K562 (cell line): ENCODE measurements around the gene HARS2. TPM values are rescaled to one million over a fixed set of nuclear protein-coding genes. Genes with fewer than 3 reads are reported as not detected.

Source experiments
- ATF7 ChIP-seq: fragments of 450-650 bp; IDR thresholded peaks from 2 replicates; pipeline ENCODE4 v1.7.1; 2014; ENCODE audit warnings: mild to moderate bottlenecking, moderate library complexity
- BDP1 ChIP-seq: IDR thresholded peaks from 3 replicates; pipeline ENCODE4 v1.6.1; 2011; ENCODE audit not compliant: insufficient read length, insufficient read depth
- HNRNPLL ChIP-seq: fragments of 200-400 bp; formaldehyde crosslinking; IDR thresholded peaks from 2 replicates; pipeline ENCODE4 v1.6.1; 2017; ENCODE audit warnings: low read length, low read depth, mild to moderate bottlenecking; ENCODE audit not compliant: poor library complexity, severe bottlenecking
- KLF16 ChIP-seq: IDR thresholded peaks from 2 replicates; pipeline ENCODE4 v1.6.1; 2016; ENCODE audit warnings: antibody characterized with exemption
- MXI1 ChIP-seq: IDR thresholded peaks from 2 replicates; pipeline ENCODE4 v1.6.1; 2011; ENCODE audit warnings: low read depth, mild to moderate bottlenecking, improper control_type of control experiment, low read length
- NUFIP1 ChIP-seq: fragments of 450-650 bp; IDR thresholded peaks from 2 replicates; pipeline ENCODE4 v1.6.1; 2018; ENCODE audit not compliant: partially characterized antibody
- PYGO2 ChIP-seq: fragments of 450-650 bp; IDR thresholded peaks from 2 replicates; pipeline ENCODE4 v1.6.1; 2016; ENCODE audit warnings: mild to moderate bottlenecking, missing genetic modification characterization, moderate library complexity, missing compliant biosample characterization
- RFX7 ChIP-seq: fragments of 250-450 bp; sonication (Bioruptor Pico); IDR thresholded peaks from 2 replicates; pipeline ENCODE4 v1.5.1; 2021; ENCODE audit warnings: mild to moderate bottlenecking
- SIN3B ChIP-seq: fragments of 450-650 bp; IDR thresholded peaks from 2 replicates; pipeline ENCODE4 v1.6.1; 2017; ENCODE audit warnings: low read depth, mild to moderate bottlenecking, moderate library complexity
- TAF9B ChIP-seq: fragments of 450-650 bp; IDR thresholded peaks from 2 replicates; pipeline ENCODE4 v1.6.1; 2018; ENCODE audit warnings: mild to moderate bottlenecking; ENCODE audit not compliant: partially characterized antibody
- TEAD2 ChIP-seq: fragments of 450-650 bp; IDR thresholded peaks from 2 replicates; pipeline ENCODE4 v1.6.1; 2016; ENCODE audit warnings: missing genetic modification characterization, control low read depth, missing compliant biosample characterization
- YBX1 ChIP-seq: fragments of 450-650 bp; IDR thresholded peaks from 2 replicates; pipeline ENCODE4 v1.7.1; 2016; ENCODE audit warnings: mild to moderate bottlenecking
- ZBTB7A ChIP-seq: IDR thresholded peaks from 2 replicates; pipeline ENCODE4 v1.6.1; 2011; ENCODE audit warnings: low read depth, mild to moderate bottlenecking, low read length, moderate library complexity, borderline replicate concordance; ENCODE audit not compliant: control insufficient read depth
- polyA plus RNA-seq, 8 experiments: library from polyadenylated mRNA; depleted of rRNA in 4 of 8; stranded (reverse) in 5 of 8; unstranded in 3 of 8; fragments of >200 nt; fragmentation: Nextera tagmentation in 2 of 8; fragmentation: Illumina TruSeq in 1 of 8; extraction: Ambion mirVana in 2 of 8; extraction: Trizol in 1 of 8; gene quantifications; 2 replicates each; pipeline versions ENCODE4 v1.2.1 to v1.2.3, GENCODE V29; 2011 to 2014; ENCODE audit warnings: inconsistent platforms in 1 of 8, missing spikeins in 1 of 8
- total RNA-seq, 7 experiments: library from RNA; depleted of rRNA in 6 of 7; stranded (reverse); fragments of >200 nt in 6 of 7; fragmentation: Illumina TruSeq in 2 of 7; extraction: Trizol in 2 of 7; gene quantifications; 2 replicates each; pipeline versions ENCODE4 v1.2.1 to v1.2.3, GENCODE V29; 2011 to 2021; ENCODE audit warnings: low replicate concordance in 1 of 7
- TF ChIP-seq, protein P1 (sequence below): fragments of 450-650 bp; IDR thresholded peaks from 2 replicates; pipeline ENCODE4 v1.6.1; 2016; ENCODE audit warnings: mild to moderate bottlenecking
- TF ChIP-seq, protein P2 (sequence below): fragments of 250-450 bp; sonication (Bioruptor Pico); IDR thresholded peaks from 2 replicates; pipeline ENCODE4 v1.4.0; 2020
- TF ChIP-seq, protein P3 (sequence below): fragments of 450-650 bp; formaldehyde crosslinking; IDR thresholded peaks from 2 replicates; pipeline ENCODE4 v1.4.0; 2020; ENCODE audit warnings: mild to moderate bottlenecking
- TF ChIP-seq, protein P4 (sequence below): fragments of 250-450 bp; sonication (Bioruptor Pico); IDR thresholded peaks from 2 replicates; pipeline ENCODE4 v1.5.0; 2020; ENCODE audit warnings: mild to moderate bottlenecking

The HARS2 gene
- total and polyA plus RNA-seq, 9 of the 15 experiments (the other 6 are each of a cell fraction or from before 2014, with no cell fraction given): 8.5 to 41.6 (median 27.1) TPM

GRCh38 chr5:140710899-140711552 is 19.8 kb downstream of the HARS2 start (continued):
- TF ChIP-seq, protein P1, sequence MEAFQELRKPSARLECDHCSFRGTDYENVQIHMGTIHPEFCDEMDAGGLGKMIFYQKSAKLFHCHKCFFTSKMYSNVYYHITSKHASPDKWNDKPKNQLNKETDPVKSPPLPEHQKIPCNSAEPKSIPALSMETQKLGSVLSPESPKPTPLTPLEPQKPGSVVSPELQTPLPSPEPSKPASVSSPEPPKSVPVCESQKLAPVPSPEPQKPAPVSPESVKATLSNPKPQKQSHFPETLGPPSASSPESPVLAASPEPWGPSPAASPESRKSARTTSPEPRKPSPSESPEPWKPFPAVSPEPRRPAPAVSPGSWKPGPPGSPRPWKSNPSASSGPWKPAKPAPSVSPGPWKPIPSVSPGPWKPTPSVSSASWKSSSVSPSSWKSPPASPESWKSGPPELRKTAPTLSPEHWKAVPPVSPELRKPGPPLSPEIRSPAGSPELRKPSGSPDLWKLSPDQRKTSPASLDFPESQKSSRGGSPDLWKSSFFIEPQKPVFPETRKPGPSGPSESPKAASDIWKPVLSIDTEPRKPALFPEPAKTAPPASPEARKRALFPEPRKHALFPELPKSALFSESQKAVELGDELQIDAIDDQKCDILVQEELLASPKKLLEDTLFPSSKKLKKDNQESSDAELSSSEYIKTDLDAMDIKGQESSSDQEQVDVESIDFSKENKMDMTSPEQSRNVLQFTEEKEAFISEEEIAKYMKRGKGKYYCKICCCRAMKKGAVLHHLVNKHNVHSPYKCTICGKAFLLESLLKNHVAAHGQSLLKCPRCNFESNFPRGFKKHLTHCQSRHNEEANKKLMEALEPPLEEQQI: no peak
- TF ChIP-seq, protein P2, sequence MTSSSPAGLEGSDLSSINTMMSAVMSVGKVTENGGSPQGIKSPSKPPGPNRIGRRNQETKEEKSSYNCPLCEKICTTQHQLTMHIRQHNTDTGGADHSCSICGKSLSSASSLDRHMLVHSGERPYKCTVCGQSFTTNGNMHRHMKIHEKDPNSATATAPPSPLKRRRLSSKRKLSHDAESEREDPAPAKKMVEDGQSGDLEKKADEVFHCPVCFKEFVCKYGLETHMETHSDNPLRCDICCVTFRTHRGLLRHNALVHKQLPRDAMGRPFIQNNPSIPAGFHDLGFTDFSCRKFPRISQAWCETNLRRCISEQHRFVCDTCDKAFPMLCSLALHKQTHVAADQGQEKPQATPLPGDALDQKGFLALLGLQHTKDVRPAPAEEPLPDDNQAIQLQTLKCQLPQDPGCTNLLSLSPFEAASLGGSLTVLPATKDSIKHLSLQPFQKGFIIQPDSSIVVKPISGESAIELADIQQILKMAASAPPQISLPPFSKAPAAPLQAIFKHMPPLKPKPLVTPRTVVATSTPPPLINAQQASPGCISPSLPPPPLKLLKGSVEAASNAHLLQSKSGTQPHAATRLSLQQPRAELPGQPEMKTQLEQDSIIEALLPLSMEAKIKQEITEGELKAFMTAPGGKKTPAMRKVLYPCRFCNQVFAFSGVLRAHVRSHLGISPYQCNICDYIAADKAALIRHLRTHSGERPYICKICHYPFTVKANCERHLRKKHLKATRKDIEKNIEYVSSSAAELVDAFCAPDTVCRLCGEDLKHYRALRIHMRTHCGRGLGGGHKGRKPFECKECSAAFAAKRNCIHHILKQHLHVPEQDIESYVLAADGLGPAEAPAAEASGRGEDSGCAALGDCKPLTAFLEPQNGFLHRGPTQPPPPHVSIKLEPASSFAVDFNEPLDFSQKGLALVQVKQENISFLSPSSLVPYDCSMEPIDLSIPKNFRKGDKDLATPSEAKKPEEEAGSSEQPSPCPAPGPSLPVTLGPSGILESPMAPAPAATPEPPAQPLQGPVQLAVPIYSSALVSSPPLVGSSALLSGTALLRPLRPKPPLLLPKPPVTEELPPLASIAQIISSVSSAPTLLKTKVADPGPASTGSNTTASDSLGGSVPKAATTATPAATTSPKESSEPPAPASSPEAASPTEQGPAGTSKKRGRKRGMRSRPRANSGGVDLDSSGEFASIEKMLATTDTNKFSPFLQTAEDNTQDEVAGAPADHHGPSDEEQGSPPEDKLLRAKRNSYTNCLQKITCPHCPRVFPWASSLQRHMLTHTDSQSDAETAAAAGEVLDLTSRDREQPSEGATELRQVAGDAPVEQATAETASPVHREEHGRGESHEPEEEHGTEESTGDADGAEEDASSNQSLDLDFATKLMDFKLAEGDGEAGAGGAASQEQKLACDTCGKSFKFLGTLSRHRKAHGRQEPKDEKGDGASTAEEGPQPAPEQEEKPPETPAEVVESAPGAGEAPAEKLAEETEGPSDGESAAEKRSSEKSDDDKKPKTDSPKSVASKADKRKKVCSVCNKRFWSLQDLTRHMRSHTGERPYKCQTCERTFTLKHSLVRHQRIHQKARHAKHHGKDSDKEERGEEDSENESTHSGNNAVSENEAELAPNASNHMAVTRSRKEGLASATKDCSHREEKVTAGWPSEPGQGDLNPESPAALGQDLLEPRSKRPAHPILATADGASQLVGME (CRISPR knock-in tag): no peak
- TF ChIP-seq NUFIP1 (peak; percentile 67), PYGO2 (tag) (no peak), BDP1 (peak; percentile 78), YBX1 (no peak), MXI1 (peak; percentile 70; the same call in 1 of the 2 replicates), TEAD2 (tag) (no peak), HNRNPLL (peak; percentile 33), ATF7 (peak; percentile 95), ZBTB7A (peak; percentile 68; the same call in 1 of the 2 replicates), RFX7 (CRISPR knock-in tag) (no peak), KLF16 (no peak), TAF9B (peak; percentile 80), SIN3B (peak; percentile 11; the same call in 1 of the 2 replicates)
- TF ChIP-seq, protein P3, sequence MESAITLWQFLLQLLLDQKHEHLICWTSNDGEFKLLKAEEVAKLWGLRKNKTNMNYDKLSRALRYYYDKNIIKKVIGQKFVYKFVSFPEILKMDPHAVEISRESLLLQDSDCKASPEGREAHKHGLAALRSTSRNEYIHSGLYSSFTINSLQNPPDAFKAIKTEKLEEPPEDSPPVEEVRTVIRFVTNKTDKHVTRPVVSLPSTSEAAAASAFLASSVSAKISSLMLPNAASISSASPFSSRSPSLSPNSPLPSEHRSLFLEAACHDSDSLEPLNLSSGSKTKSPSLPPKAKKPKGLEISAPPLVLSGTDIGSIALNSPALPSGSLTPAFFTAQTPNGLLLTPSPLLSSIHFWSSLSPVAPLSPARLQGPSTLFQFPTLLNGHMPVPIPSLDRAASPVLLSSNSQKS (CRISPR knock-in tag): no peak
- TF ChIP-seq, protein P4, sequence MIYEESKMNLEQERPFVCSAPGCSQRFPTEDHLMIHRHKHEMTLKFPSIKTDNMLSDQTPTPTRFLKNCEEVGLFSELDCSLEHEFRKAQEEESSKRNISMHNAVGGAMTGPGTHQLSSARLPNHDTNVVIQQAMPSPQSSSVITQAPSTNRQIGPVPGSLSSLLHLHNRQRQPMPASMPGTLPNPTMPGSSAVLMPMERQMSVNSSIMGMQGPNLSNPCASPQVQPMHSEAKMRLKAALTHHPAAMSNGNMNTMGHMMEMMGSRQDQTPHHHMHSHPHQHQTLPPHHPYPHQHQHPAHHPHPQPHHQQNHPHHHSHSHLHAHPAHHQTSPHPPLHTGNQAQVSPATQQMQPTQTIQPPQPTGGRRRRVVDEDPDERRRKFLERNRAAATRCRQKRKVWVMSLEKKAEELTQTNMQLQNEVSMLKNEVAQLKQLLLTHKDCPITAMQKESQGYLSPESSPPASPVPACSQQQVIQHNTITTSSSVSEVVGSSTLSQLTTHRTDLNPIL (CRISPR knock-in tag): no peak
